ENCODE results near the gene DUSP9. TPM values are rescaled to one million over a fixed set of nuclear protein-coding genes. Genes with fewer than 3 reads are reported as not detected.

DUSP9 gene
- total RNA-seq, result 0.93 TPM in 1 of 2 replicates, not detected in the other

GRCh38 chrX:153646620-153647373 is at the start of gene DUSP9:
Gene DUSP9 (plus strand): TSS chrX:153647203. CDS start chrX:153647954, 751 bp downstream.

GRCh38 chrX:153598541-153599191 is 48.3 kb upstream of the DUSP9 start, which contains the start of gene CCNQ:
Gene CCNQ (minus strand): TSS chrX:153599139. CDS start chrX:153599073, 66 bp downstream.

GRCh38 chrX:153673428-153674218 is 26.6 kb downstream of the DUSP9 start, which contains the start of gene PNCK:
Gene PNCK (minus strand): TSS chrX:153673813. CDS start chrX:153673076, 737 bp downstream.

GRCh38 chrX:153687121-153688039 is 40.4 kb downstream of the DUSP9 start, which contains the start of gene SLC6A8:
Gene SLC6A8 (plus strand): TSS chrX:153687926. CDS start chrX:153688575, 649 bp downstream.

Other genes starting within 250 kb of the DUSP9 start
- not detected in 2 replicates for gene PNMA6E, start 245.9 kb upstream of the DUSP9 start, total RNA-seq
- 0.09 and 0.58 TPM in 2 replicates for gene ZFP92, start 235.7 kb upstream of the DUSP9 start, total RNA-seq
- gene TREX2, start 201.1 kb upstream of the DUSP9 start, total RNA-seq, result 6.0 and 13.3 TPM in 2 replicates
- gene HAUS7, start 176.6 kb upstream of the DUSP9 start, total RNA-seq, result 5.2 and 19.1 TPM in 2 replicates
- gene BGN, start 152.2 kb upstream of the DUSP9 start, total RNA-seq, result 135 and 164 TPM in 2 replicates
- gene ATP2B3, start 129.6 kb upstream of the DUSP9 start, total RNA-seq, result not detected in 2 replicates
- 16.0 and 33.4 TPM in 2 replicates for gene CCNQ, start 48.1 kb upstream of the DUSP9 start, total RNA-seq
- 0.09 and 0.35 TPM in 2 replicates for gene PNCK, start 26.6 kb downstream of the DUSP9 start, total RNA-seq
- 22.1 and 24.0 TPM in 2 replicates for gene SLC6A8, start 40.7 kb downstream of the DUSP9 start, total RNA-seq
- gene BCAP31, start 77.2 kb downstream of the DUSP9 start, total RNA-seq, result 79.2 and 110 TPM in 2 replicates
- 12.9 and 16.3 TPM in 2 replicates for gene ABCD1, start 77.7 kb downstream of the DUSP9 start, total RNA-seq
- 1.6 and 7.5 TPM in 2 replicates for gene PLXNB3, start 117.0 kb downstream of the DUSP9 start, total RNA-seq
- under 0.01 and 1.6 TPM in 2 replicates for gene SRPK3, start 133.8 kb downstream of the DUSP9 start, total RNA-seq
- gene IDH3G, start 147.2 kb downstream of the DUSP9 start, total RNA-seq, result 80.7 and 86.6 TPM in 2 replicates
- gene SSR4, start 147.5 kb downstream of the DUSP9 start, total RNA-seq, result 256 and 443 TPM in 2 replicates
- 1.0 and 5.1 TPM in 2 replicates for gene PDZD4, start 183.3 kb downstream of the DUSP9 start, total RNA-seq
- 0.34 and 0.47 TPM in 2 replicates for gene L1CAM, start 239.0 kb downstream of the DUSP9 start, total RNA-seq